GM12801 (cell line): ENCODE results near the gene GSN.

Experiments
- TF ChIP-seq, protein P1 (sequence below): IDR thresholded peaks from one replicate; pipeline ENCODE4 v1.5.1; 2011; ENCODE audit warnings: control low read depth; ENCODE audit not compliant: insufficient read length; ENCODE audit errors: extremely low read depth

Gene GSN

GRCh38 chr9:121303456-121304451 is 35.8 kb downstream of the GSN start:
- TF ChIP-seq, protein P1, sequence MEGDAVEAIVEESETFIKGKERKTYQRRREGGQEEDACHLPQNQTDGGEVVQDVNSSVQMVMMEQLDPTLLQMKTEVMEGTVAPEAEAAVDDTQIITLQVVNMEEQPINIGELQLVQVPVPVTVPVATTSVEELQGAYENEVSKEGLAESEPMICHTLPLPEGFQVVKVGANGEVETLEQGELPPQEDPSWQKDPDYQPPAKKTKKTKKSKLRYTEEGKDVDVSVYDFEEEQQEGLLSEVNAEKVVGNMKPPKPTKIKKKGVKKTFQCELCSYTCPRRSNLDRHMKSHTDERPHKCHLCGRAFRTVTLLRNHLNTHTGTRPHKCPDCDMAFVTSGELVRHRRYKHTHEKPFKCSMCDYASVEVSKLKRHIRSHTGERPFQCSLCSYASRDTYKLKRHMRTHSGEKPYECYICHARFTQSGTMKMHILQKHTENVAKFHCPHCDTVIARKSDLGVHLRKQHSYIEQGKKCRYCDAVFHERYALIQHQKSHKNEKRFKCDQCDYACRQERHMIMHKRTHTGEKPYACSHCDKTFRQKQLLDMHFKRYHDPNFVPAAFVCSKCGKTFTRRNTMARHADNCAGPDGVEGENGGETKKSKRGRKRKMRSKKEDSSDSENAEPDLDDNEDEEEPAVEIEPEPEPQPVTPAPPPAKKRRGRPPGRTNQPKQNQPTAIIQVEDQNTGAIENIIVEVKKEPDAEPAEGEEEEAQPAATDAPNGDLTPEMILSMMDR, result no peak

DNA sequence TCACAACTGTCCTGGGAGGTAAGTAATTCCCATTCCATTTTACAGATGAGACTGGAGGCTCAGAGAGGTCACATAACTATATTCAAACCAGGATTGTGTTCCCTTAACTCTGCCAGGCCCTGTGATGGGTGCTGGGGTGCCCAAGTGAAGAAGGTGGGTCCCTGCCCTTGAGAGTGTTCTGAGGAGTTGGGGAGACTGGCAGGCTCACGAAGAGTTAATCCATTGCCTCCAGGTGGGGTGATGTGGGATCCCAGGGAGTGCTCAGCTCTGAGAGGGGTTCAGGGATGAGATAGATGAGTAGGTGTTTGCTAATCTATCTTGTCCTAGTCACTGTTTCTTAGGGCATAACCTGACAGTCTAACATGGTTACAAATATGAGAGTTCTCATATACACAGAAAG is 36.7 kb downstream of the GSN start:
- TF ChIP-seq, protein P1, result no peak

DNA sequence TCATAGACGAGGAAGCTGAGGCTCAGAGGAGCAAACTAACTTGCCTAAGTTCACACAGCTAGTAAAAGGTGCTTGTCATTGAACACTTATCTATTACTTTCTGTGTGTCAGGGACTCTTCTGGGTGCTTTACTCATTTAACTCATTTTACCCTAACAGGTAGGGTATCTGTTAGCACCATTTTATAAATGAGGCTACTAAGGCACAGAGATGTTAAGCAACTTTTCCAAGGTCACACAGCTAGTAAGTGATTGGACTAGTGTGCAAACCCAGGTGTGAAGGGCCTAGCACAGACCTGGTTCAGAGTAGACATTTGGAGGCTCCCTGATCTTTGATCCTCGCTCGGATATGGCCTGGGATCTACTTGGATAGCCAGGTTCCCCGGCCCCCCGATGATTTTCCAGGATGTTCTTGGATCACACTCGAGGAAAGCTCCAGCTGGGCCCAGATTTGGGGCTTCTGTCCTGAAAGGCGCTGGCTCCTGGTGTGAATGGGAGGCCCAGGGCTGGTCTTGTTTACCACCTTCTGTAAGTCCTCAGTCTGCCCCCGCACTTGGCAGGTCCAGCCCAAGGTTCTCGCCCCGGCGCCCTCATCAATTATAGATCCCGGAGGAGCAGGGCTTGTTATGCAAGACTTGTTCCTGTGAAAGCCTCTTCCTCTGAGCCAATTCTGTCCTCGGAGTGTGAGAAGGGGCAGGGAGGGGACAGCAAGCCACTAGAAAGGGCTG is 37.5 kb downstream of the GSN start:
- TF ChIP-seq, protein P1, result no peak

DNA sequence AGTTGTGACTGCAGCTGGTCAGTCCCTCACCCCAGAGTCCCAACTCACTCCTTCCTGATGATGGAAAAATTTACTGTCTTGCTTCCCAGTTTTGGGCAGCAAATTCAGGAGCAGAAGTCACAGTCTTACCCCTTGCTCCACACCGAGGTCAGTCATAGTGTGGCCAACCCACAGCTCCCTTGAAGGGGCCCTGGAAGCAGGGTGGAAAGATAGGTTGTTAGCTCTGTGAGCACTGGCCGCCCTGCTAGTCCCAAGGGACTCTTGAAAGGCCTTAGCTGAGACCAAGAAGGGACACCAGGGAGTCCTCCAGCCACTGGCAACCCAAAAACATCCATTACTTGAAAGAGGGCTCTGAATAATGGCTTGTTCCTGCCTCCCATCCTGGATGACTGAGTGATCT is 40.0 kb downstream of the GSN start:
- TF ChIP-seq, protein P1, result no peak

GRCh38 chr9:121308765-121309164 is 40.8 kb downstream of the GSN start:
- TF ChIP-seq, protein P1, result no peak

- TF ChIP-seq, protein P1, result no peak
Observed at GRCh38 chr9:121309171-121309570, 41.2 kb downstream of the GSN start.

GRCh38 chr9:121309833-121310425 is 42.0 kb downstream of the GSN start:
- TF ChIP-seq, protein P1, result no peak
